Endothelial cell of umbilical vein (primary cell): ENCODE data around the gene GSE1. TPM values are rescaled to one million over a fixed set of nuclear protein-coding genes. Genes with fewer than 3 reads are reported as not detected.

Experiments used
- BruUV-seq: library from RNA; stranded (reverse); fragments of 400-500 nt; replicated peaks from 2 replicates; lab custom pipeline; 2021; lab: Mats Ljungman, UMichigan
- CTCF ChIA-PET: fragments of 300-600, 350-600 bp; sonication (Branson Sonifier 250); formaldehyde crosslinking; loops from one replicate; lab custom pipeline; 2021; ENCODE audit warnings: antibody characterized with exemption, inconsistent platforms; lab: Charles Lee
- POLR2A ChIA-PET: fragments of 300-600, 350-600 bp; sonication (Branson Sonifier 250); formaldehyde crosslinking; loops from one replicate; lab custom pipeline; 2021; ENCODE audit warnings: antibody characterized with exemption, inconsistent platforms; lab: Charles Lee
- DNase-seq: peaks from one replicate; pipeline ENCODE4 v3.0.0-alpha.2; 2011; ENCODE audit warnings: low read depth, low spot score
- FAIRE-seq: peaks from 2 replicates; lab custom pipeline; 2011; peaks lifted over from hg19 to GRCh38; lab: Jason Lieb, UNC
- H2AFZ ChIP-seq: 2 replicates; pipeline ENCODE4 v1.6.0; 2012; ENCODE audit warnings: low read depth, low read length, control low read depth, inconsistent platforms
- H3K27ac ChIP-seq: 2 replicates; pipeline ENCODE4 v1.5.1; 2011; ENCODE audit warnings: low read depth, mild to moderate bottlenecking, control low read depth, low read length, moderate library complexity; ENCODE audit not compliant: insufficient read depth
- H3K27me3 ChIP-seq, 2 experiments: 2 replicates each; pipeline versions ENCODE4 v1.6.0 to v1.6.1; 2011; ENCODE audit warnings: low read length in 2 of 2, mixed read lengths in 1 of 2; ENCODE audit not compliant: control insufficient read depth in 2 of 2, insufficient read depth in 2 of 2
- H3K36me3 ChIP-seq, 2 experiments: 2 replicates in 1 of 2; 3 replicates in 1 of 2; pipeline ENCODE4 v1.5.1; 2011; ENCODE audit warnings: low read length in 2 of 2, mild to moderate bottlenecking in 1 of 2, moderate library complexity in 1 of 2; ENCODE audit not compliant: control insufficient read depth in 2 of 2, insufficient read depth in 2 of 2; ENCODE audit errors: extremely low read depth in 1 of 2
- H3K4me1 ChIP-seq: 3 replicates; pipeline ENCODE4 v1.5.1; 2011; ENCODE audit warnings: mild to moderate bottlenecking, low read length; ENCODE audit not compliant: control insufficient read depth, insufficient read depth; ENCODE audit errors: extremely low read depth
- H3K4me2 ChIP-seq: 2 replicates; pipeline ENCODE4 v1.6.1; 2011; ENCODE audit warnings: low read length, control low read depth, mixed read lengths; ENCODE audit not compliant: insufficient read depth
- H3K4me3 ChIP-seq, 3 experiments: fragments of 200-600 bp in 1 of 3; sonication (generic), shearing (Covaris generic) in 1 of 3; replicated peaks in 1 of 3; 2 replicates each; pipeline ENCODE4 v1.5.1; 2011 to 2016; ENCODE audit warnings: control low read depth in 3 of 3, low read length in 3 of 3, mild to moderate bottlenecking in 2 of 3, inconsistent platforms in 1 of 3, low read depth in 1 of 3, moderate library complexity in 1 of 3; ENCODE audit not compliant: insufficient read depth in 1 of 3
- H3K79me2 ChIP-seq: 2 replicates; pipeline ENCODE4 v1.6.0; 2012; ENCODE audit warnings: low read length, inconsistent platforms; ENCODE audit not compliant: control insufficient read depth, insufficient read depth
- H3K9ac ChIP-seq: replicated peaks from 2 replicates; pipeline ENCODE3; 2011; ENCODE audit warnings: low read length, control low read depth; ENCODE audit not compliant: insufficient read depth; ENCODE audit errors: extremely low read depth
- H3K9me1 ChIP-seq: replicated peaks from 3 replicates; pipeline ENCODE4 v1.6.0; 2011; ENCODE audit warnings: mild to moderate bottlenecking, low read length; ENCODE audit not compliant: control insufficient read depth, insufficient read depth; ENCODE audit errors: extremely low read depth
- H3K9me3 ChIP-seq: replicated peaks from 2 replicates; pipeline ENCODE4 v1.5.1; 2012; ENCODE audit warnings: low read length, inconsistent platforms; ENCODE audit not compliant: control insufficient read depth, insufficient read depth
- H4K20me1 ChIP-seq: replicated peaks from 2 replicates; pipeline ENCODE3; 2011; ENCODE audit warnings: mild to moderate bottlenecking, low read length; ENCODE audit not compliant: control insufficient read depth, insufficient read depth; ENCODE audit errors: extremely low read depth
- EZH2 ChIP-seq: IDR thresholded peaks from 2 replicates; pipeline ENCODE4 v1.6.1; 2012; ENCODE audit warnings: borderline replicate concordance, low read depth, mild to moderate bottlenecking, moderate library complexity, low read length, inconsistent platforms; ENCODE audit not compliant: severe bottlenecking
- FOS ChIP-seq: IDR thresholded peaks from 2 replicates; pipeline ENCODE4 v1.6.1; 2011; ENCODE audit warnings: mild to moderate bottlenecking, low read length, moderate library complexity, borderline replicate concordance; ENCODE audit not compliant: insufficient read depth
- GATA2 ChIP-seq: IDR thresholded peaks from 2 replicates; pipeline ENCODE4 v1.7.0; 2011; ENCODE audit warnings: low read depth, mild to moderate bottlenecking, moderate library complexity, mixed read lengths, low read length; ENCODE audit not compliant: insufficient read length, insufficient read depth
- JUN ChIP-seq: IDR thresholded peaks from 2 replicates; pipeline ENCODE4 v1.6.1; 2011; ENCODE audit warnings: borderline replicate concordance, low read depth; ENCODE audit not compliant: insufficient read length, insufficient read depth
- MYC ChIP-seq: IDR thresholded peaks from one replicate; pipeline ENCODE4 v1.6.1; 2011; ENCODE audit warnings: mild to moderate bottlenecking, low read depth, low read length
- POLR2A ChIP-seq: IDR thresholded peaks from 2 replicates; pipeline ENCODE4 v1.6.1; 2012; ENCODE audit warnings: low read depth, mild to moderate bottlenecking, control low read depth, low read length
- POLR2AphosphoS5 ChIP-seq: IDR thresholded peaks from 2 replicates; pipeline ENCODE4 v1.6.1; 2012; ENCODE audit warnings: low read depth, mild to moderate bottlenecking, control low read depth, low read length, moderate library complexity; ENCODE audit not compliant: insufficient read depth
- dilution Hi-C: fragments of 300-500 bp; cut with MboI; formaldehyde crosslinking; loops from one replicate; pipeline ENCODE4 v1.15.0; 2019; ENCODE audit warnings: low sequenced_read_pairs; ENCODE audit not compliant: extremely low pct_ligation_motif_present
- intact Hi-C: fragments of 100-400 bp; cut with micrococcal nuclease; formaldehyde crosslinking; loops from one replicate; pipeline ENCODE4 v1.10.0; 2022
- polyA plus RNA-seq, 4 experiments: library from polyadenylated mRNA; depleted of rRNA in 3 of 4; stranded (reverse) in 3 of 4; unstranded in 1 of 4; fragments of >200 nt; gene quantifications; 2 replicates each; pipeline versions ENCODE4 v1.2.1 to v1.2.3, GENCODE V29; 2011 to 2012; ENCODE audit warnings: missing spikeins in 1 of 4
- total RNA-seq: library from RNA; stranded (reverse); gene quantifications from 2 replicates; pipeline ENCODE4 v1.2.3, GENCODE V29; 2021
- TF ChIP-seq, protein P1 (sequence below): IDR thresholded peaks from 2 replicates; pipeline ENCODE4 v1.6.1; 2011; ENCODE audit not compliant: insufficient read depth, insufficient read length
- TF ChIP-seq, protein P2 (sequence below), 2 donors: IDR thresholded peaks; 1 replicate in 1 of 2; 2 replicates in 1 of 2; pipeline ENCODE4 v1.5.1; 2011; ENCODE audit warnings: low read length in 2 of 2, mild to moderate bottlenecking in 2 of 2, moderate library complexity in 2 of 2, control low read depth in 1 of 2, inconsistent platforms in 1 of 2, low read depth in 1 of 2; ENCODE audit not compliant: insufficient read depth in 1 of 2; ENCODE audit errors: extremely low read depth in 1 of 2

The GSE1 gene
- total and polyA plus RNA-seq, 2 donors (not counting 3 experiments of a cell fraction or from before 2014, with no cell fraction given) = 4.2 to 18.3 TPM

DNA sequence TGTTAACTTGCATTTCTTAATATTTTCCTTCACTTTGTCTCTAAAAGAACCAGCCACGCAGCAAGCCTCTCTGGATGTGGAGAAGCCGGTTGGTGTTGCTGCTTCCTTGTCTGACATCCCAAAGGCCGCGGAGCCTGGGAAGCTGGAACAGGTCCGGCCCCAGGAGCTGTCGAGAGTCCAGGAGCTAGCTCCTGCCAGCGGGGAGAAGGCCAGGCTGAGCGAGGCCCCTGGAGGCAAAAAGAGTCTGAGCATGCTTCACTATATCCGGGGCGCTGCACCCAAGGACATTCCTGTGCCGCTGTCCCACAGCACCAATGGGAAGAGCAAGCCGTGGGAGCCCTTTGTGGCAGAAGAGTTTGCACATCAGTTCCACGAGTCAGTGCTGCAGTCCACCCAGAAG is 52.8 kb downstream of the GSE1 start:
- no TSS peak for BruUV-seq
- no peak for TF ChIP-seq EZH2
- no peak for TF ChIP-seq MYC
- no peaks in the 10 kb centered on the region for H3K27me3 ChIP-seq
- ChIA-PET CTCF (interaction anchor here (1.2 to 1.4 kb wide), 3 partner anchors 10 to 53 kb away, joined by 3 to 5 read pairs (median 3); no protein-coding TSS in a partner anchor), POLR2A (no interaction called here)
- no peaks in the 10 kb centered on the region for H3K79me2 ChIP-seq
- H3K27ac ChIP-seq = no peak overlapping the region
- H3K36me3 ChIP-seq = peaks cover 0 to 3% of the 10 kb centered on the region in 2 experiments
- DNase-seq = no peak
- H4K20me1 ChIP-seq = no peaks in the 10 kb centered on the region
- H3K4me2 ChIP-seq = no peak overlapping the region
- H3K9me3 ChIP-seq = no peaks in the 10 kb centered on the region
- FAIRE-seq = no peak
- no peak overlapping the region for H3K4me3 ChIP-seq
- intact Hi-C loops = no loop called here
- no peak overlapping the region for H2AFZ ChIP-seq
- no peaks in the 10 kb centered on the region for H3K4me1 ChIP-seq
- H3K9me1 ChIP-seq = no peaks in the 10 kb centered on the region
- no peak overlapping the region for H3K9ac ChIP-seq
- dilution Hi-C loops = no loop called here

DNA sequence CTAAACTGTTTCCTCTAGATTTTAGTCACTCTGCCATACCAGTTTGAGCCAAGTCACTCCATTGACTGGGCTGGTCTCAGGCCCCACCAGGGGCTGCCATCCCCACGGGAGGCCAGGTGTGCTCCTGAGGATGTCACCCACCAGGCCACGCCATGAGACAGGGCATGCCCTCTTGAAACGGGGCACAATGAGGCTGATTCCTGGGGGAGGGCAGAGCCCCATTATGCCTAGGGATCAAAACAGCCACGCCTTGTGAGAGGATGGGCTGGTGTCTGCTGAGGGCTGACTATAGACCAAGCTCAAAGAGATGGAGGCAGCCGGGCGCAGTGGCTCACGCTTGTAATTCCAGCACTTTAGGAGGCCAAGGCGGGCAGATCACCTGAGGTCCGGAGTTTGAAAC is 54.1 kb downstream of the GSE1 start:
- no peaks in the 10 kb centered on the region for H4K20me1 ChIP-seq
- BruUV-seq = no TSS peak
- no peaks in the 10 kb centered on the region for H3K9me3 ChIP-seq
- no peaks in the 10 kb centered on the region for H3K9me1 ChIP-seq
- no peaks in the 10 kb centered on the region for H3K4me1 ChIP-seq
- FAIRE-seq = no peak
- no peak for DNase-seq
- dilution Hi-C loops = no loop called here
- H3K27me3 ChIP-seq = no peaks in the 10 kb centered on the region
- ChIA-PET CTCF (interaction anchor here (1.3 kb wide), 1 partner anchor 11 kb away, joined by 5 read pairs; no protein-coding TSS in a partner anchor), POLR2A (no interaction called here)
- no peak overlapping the region for H3K9ac ChIP-seq
- no peak overlapping the region for H3K4me2 ChIP-seq
- TF ChIP-seq JUN = no peak
- no peak for TF ChIP-seq EZH2
- TF ChIP-seq, protein P1, sequence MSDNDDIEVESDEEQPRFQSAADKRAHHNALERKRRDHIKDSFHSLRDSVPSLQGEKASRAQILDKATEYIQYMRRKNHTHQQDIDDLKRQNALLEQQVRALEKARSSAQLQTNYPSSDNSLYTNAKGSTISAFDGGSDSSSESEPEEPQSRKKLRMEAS = no peak
- TF ChIP-seq, protein P2, sequence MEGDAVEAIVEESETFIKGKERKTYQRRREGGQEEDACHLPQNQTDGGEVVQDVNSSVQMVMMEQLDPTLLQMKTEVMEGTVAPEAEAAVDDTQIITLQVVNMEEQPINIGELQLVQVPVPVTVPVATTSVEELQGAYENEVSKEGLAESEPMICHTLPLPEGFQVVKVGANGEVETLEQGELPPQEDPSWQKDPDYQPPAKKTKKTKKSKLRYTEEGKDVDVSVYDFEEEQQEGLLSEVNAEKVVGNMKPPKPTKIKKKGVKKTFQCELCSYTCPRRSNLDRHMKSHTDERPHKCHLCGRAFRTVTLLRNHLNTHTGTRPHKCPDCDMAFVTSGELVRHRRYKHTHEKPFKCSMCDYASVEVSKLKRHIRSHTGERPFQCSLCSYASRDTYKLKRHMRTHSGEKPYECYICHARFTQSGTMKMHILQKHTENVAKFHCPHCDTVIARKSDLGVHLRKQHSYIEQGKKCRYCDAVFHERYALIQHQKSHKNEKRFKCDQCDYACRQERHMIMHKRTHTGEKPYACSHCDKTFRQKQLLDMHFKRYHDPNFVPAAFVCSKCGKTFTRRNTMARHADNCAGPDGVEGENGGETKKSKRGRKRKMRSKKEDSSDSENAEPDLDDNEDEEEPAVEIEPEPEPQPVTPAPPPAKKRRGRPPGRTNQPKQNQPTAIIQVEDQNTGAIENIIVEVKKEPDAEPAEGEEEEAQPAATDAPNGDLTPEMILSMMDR (IDR thresholded peaks at IDR 0.05; ENCODE audit: extremely low read depth in 1 of 2, insufficient read depth in 1 of 2, low read depth in 1 of 2, low read length in 2 of 2) = no peak
- TF ChIP-seq FOS = no peak
- no peak for TF ChIP-seq GATA2
- no peak for TF ChIP-seq POLR2A
- no peak for TF ChIP-seq POLR2AphosphoS5
- no peak for TF ChIP-seq MYC
- H2AFZ ChIP-seq = no peak overlapping the region
- no peaks in the 10 kb centered on the region for H3K79me2 ChIP-seq
- H3K36me3 ChIP-seq = peaks cover 0 to 3% of the 10 kb centered on the region in 2 experiments
- intact Hi-C loops = no loop called here
- no peak overlapping the region for H3K4me3 ChIP-seq
- no peak overlapping the region for H3K27ac ChIP-seq
